ENCODE measurements around the gene CMTM1.
A peak's percentile ranks its signal among the peaks of the same experiment; 100 is the strongest.

The CMTM1 gene

DNA sequence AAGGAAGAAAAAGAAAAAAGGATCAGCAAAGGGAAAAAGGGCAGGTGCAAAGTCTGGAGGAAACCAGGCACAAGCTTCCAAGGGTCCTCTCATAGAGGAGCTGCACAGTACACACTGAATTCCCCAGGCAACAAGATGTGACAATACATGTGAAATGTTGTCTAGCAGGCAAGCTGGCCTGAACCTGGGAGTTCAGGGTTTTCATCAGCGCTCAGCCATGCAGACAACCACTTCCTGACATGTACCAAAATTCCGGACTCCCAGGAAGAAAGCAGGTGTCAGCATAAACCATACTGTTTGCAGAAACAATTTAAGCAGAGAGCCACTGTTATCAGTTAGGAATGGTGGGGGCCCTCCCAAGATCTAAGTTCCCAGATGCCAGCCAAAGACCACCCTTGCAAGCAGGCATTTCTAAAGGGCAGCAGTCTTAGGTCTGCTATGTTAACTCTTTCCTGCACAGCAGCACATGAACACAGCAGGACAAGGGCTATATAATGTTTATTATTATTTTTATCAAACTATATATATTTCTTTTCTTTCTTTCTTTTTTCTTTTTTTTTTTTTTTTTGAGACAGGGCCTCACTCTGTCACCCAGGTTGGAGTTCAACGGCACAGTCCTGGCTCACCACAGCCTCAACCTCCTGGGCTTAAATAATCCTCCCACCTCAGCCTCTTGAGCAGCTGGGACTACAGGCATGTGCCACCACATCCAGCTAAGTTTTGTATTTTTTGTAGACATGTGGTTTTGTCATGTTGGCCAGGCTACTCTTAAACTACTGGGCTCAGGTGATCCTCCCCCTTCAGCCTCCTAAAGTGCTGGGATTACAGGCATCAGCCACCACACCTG is 26.4 kb upstream of the CMTM1 start:
- no peaks in the 10 kb centered on the region for H3K9me3 ChIP-seq (replicated peaks; ENCODE audit: insufficient read depth, low read length)
- peak overlapping the region; percentile 59 for H3K4me2 ChIP-seq (ENCODE audit: low read depth, low read length)
- peak overlapping the region; percentile 66 for H3K27ac ChIP-seq (ENCODE audit: low read length)
- H4K20me1 ChIP-seq (ENCODE audit: insufficient read depth, low read length) = no peaks in the 10 kb centered on the region
- no peaks in the 10 kb centered on the region for H3K36me3 ChIP-seq (replicated peaks; ENCODE audit: insufficient read depth, low read length)
- TF ChIP-seq EZH2 (optimal IDR thresholded peaks at IDR 0.05; ENCODE audit: low read depth, low read length) = no peak
- TF ChIP-seq EZH2phosphoT487 (IDR thresholded peaks at IDR 0.05; ENCODE audit: low read length) = no peak
- TF ChIP-seq, protein P1, sequence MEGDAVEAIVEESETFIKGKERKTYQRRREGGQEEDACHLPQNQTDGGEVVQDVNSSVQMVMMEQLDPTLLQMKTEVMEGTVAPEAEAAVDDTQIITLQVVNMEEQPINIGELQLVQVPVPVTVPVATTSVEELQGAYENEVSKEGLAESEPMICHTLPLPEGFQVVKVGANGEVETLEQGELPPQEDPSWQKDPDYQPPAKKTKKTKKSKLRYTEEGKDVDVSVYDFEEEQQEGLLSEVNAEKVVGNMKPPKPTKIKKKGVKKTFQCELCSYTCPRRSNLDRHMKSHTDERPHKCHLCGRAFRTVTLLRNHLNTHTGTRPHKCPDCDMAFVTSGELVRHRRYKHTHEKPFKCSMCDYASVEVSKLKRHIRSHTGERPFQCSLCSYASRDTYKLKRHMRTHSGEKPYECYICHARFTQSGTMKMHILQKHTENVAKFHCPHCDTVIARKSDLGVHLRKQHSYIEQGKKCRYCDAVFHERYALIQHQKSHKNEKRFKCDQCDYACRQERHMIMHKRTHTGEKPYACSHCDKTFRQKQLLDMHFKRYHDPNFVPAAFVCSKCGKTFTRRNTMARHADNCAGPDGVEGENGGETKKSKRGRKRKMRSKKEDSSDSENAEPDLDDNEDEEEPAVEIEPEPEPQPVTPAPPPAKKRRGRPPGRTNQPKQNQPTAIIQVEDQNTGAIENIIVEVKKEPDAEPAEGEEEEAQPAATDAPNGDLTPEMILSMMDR (IDR thresholded peaks at IDR 0.05; ENCODE audit: low read length) = no peak
- peak overlapping the region; percentile 41; the same call in 1 of the 2 replicates for H2AFZ ChIP-seq (ENCODE audit: low read length)
- peaks cover 33% of the 10 kb centered on the region for H3K4me1 ChIP-seq (ENCODE audit: low read length)
- 0 out of 2 replicates have a peak, but pooled peaks cover 4% of the 10 kb centered on the region for H3K79me2 ChIP-seq (ENCODE audit: low read length)
- DNase-seq = peak; percentile 52
- no peaks in the 10 kb centered on the region for H3K27me3 ChIP-seq (replicated peaks; ENCODE audit: insufficient read depth, low read length)
- no peaks in the 10 kb centered on the region for H3K9me2 ChIP-seq (replicated peaks; ENCODE audit: insufficient read depth, low read length)
- H3F3A ChIP-seq (ENCODE audit: insufficient read depth, low read length) = peaks cover 12% of the 10 kb centered on the region
- H3K4me3 ChIP-seq (ENCODE audit: low read length) = no peak overlapping the region
- peak overlapping the region; percentile 15; the same call in 1 of the 2 replicates for H3K9ac ChIP-seq (ENCODE audit: low read length)

DNA sequence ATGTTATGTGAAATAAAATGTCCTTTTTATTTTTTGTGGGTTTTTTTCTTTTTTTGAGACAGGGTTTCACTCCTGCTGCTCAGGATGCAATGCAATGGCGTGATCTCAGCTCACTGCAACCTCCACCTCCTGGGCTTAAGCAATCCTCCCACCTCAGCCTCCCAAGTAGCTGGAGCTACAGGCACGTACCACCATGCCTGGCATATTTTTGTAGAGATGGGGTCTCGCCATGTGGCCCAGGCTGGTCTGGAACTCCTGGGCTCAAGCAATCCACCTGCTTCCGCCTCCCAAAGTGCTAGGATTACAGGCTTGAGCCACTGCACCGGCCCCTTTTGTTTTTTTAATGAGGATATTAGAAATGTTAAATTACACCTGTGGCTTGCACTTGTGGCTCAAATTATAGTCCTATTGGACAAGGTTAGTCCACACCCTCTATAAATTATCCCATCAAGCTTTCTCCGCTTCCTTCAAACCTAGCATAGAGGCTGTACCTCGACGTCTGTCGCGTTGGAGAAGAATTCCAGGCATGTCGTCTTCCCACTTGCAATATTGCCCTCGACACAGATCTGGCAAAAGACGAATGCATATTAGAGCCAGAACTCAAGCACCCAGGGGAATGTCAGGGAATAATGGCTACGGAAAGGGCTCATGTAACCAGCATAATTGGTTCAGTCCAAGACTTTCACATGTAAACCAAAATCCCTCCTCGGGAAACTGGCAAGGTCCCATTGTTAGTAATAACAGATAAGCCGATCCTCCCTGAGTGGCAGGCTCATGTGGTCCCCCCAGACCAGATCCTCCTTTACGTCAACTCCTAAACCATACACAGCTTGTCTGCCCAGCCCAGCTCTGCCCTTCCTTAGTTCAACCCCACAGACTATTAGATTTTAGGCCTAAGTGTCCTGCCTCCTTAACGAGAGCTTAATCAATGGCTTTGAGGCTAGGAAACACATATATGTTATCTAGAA is 24.6 kb upstream of the CMTM1 start:
- Histone ChIP-seq H3K27ac (ENCODE audit: low read length) (no peak overlapping the region), H3K36me3 (replicated peaks; ENCODE audit: insufficient read depth, low read length) (no peaks in the 10 kb centered on the region), H2AFZ (ENCODE audit: low read length) (no peak overlapping the region), H3K79me2 (ENCODE audit: low read length) (0 out of 2 replicates have a peak, but pooled peaks cover 4% of the 10 kb centered on the region), H3K4me1 (ENCODE audit: low read length) (peaks cover 33% of the 10 kb centered on the region), H3K4me2 (ENCODE audit: low read depth, low read length) (no peak overlapping the region), H3K27me3 (replicated peaks; ENCODE audit: insufficient read depth, low read length) (no peaks in the 10 kb centered on the region), H3K4me3 (ENCODE audit: low read length) (no peak overlapping the region), H3K9ac (ENCODE audit: low read length) (no peak overlapping the region), H3F3A (ENCODE audit: insufficient read depth, low read length) (peaks cover 12% of the 10 kb centered on the region), H3K9me2 (replicated peaks; ENCODE audit: insufficient read depth, low read length) (no peaks in the 10 kb centered on the region), H3K9me3 (replicated peaks; ENCODE audit: insufficient read depth, low read length) (no peaks in the 10 kb centered on the region), H4K20me1 (ENCODE audit: insufficient read depth, low read length) (no peaks in the 10 kb centered on the region)
- TF ChIP-seq EZH2phosphoT487 (IDR thresholded peaks at IDR 0.05; ENCODE audit: low read length) (no peak), EZH2 (optimal IDR thresholded peaks at IDR 0.05; ENCODE audit: low read depth, low read length) (no peak)
- TF ChIP-seq, protein P1 (IDR thresholded peaks at IDR 0.05; ENCODE audit: low read length) = no peak
- no peak for DNase-seq

DNA sequence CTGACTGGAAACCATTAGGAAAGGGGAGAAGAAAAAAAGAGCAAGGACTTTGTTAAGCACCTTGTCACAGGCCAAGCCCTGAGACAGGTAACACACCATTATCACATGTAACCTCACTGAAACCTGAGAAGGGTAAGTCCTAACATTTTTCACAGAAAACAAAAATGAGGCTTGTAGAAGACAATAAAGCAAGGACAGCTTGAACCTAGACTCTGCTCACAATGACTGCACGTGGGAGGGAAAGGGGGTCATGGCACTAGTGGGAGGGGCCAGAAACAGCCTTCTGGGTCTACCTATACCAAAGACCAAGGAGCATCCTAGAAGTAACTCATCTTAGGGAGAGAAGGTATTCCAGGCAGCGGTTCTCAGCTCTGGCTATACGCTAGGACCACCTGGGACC is 23.8 kb upstream of the CMTM1 start:
- Histone ChIP-seq H3K79me2 (ENCODE audit: low read length) (0 out of 2 replicates have a peak, but pooled peaks cover 4% of the 10 kb centered on the region), H3K36me3 (replicated peaks; ENCODE audit: insufficient read depth, low read length) (no peaks in the 10 kb centered on the region)

More for the DNA sequence above, 23.8 kb upstream of the CMTM1 start:
- DNase-seq = no peak
- Histone ChIP-seq H2AFZ (ENCODE audit: low read length) (no peak overlapping the region), H3K27ac (ENCODE audit: low read length) (no peak overlapping the region), H3K9ac (ENCODE audit: low read length) (no peak overlapping the region), H3K4me1 (ENCODE audit: low read length) (peaks cover 33% of the 10 kb centered on the region), H3K4me2 (ENCODE audit: low read depth, low read length) (no peak overlapping the region), H3K4me3 (ENCODE audit: low read length) (no peak overlapping the region), H3F3A (ENCODE audit: insufficient read depth, low read length) (peaks cover 12% of the 10 kb centered on the region), H4K20me1 (ENCODE audit: insufficient read depth, low read length) (no peaks in the 10 kb centered on the region), H3K9me3 (replicated peaks; ENCODE audit: insufficient read depth, low read length) (no peaks in the 10 kb centered on the region), H3K9me2 (replicated peaks; ENCODE audit: insufficient read depth, low read length) (no peaks in the 10 kb centered on the region), H3K27me3 (replicated peaks; ENCODE audit: insufficient read depth, low read length) (no peaks in the 10 kb centered on the region)
- no peak for TF ChIP-seq EZH2phosphoT487 (IDR thresholded peaks at IDR 0.05; ENCODE audit: low read length)
- no peak for TF ChIP-seq EZH2 (optimal IDR thresholded peaks at IDR 0.05; ENCODE audit: low read depth, low read length)
- TF ChIP-seq, protein P1 (IDR thresholded peaks at IDR 0.05; ENCODE audit: low read length) = no peak
